ENCODE data around the gene PLA2G12A.

DNA sequence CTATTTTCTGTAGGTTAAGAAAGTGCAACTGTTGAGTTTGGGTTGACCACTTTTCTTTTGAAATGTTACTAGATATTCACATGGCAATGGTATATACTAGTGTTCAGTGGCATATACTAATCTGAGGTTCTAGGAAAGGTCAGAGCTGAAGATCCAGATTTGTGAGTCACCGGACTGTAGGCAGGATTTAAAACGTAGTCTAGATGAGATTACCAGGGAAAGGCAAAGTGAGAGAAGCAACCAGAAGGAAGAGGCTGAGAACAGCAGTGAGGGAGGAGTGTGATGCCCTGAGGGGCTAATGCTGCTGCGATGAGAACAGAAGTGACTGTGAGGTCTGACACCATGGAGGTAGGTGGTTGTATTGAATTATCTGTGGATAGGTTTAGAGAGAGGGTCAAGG lies 9.7 kb upstream of the PLA2G12A start:
- TF ChIP-seq SMC3 (IDR thresholded peaks at IDR 0.05; ENCODE audit: low read depth, low read length) (no peak), NRF1 (IDR thresholded peaks at IDR 0.05; ENCODE audit: low read depth, low read length) (no peak)
- TF ChIP-seq, protein P1, sequence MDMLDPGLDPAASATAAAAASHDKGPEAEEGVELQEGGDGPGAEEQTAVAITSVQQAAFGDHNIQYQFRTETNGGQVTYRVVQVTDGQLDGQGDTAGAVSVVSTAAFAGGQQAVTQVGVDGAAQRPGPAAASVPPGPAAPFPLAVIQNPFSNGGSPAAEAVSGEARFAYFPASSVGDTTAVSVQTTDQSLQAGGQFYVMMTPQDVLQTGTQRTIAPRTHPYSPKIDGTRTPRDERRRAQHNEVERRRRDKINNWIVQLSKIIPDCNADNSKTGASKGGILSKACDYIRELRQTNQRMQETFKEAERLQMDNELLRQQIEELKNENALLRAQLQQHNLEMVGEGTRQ (IDR thresholded peaks at IDR 0.05; ENCODE audit: borderline replicate concordance, low read depth, low read length): no peak
- TF ChIP-seq, protein P2, sequence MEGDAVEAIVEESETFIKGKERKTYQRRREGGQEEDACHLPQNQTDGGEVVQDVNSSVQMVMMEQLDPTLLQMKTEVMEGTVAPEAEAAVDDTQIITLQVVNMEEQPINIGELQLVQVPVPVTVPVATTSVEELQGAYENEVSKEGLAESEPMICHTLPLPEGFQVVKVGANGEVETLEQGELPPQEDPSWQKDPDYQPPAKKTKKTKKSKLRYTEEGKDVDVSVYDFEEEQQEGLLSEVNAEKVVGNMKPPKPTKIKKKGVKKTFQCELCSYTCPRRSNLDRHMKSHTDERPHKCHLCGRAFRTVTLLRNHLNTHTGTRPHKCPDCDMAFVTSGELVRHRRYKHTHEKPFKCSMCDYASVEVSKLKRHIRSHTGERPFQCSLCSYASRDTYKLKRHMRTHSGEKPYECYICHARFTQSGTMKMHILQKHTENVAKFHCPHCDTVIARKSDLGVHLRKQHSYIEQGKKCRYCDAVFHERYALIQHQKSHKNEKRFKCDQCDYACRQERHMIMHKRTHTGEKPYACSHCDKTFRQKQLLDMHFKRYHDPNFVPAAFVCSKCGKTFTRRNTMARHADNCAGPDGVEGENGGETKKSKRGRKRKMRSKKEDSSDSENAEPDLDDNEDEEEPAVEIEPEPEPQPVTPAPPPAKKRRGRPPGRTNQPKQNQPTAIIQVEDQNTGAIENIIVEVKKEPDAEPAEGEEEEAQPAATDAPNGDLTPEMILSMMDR (IDR thresholded peaks at IDR 0.05): no peak

All from SK-N-SH (cell line).